ENCODE measurements around the gene CLASRP.

Gene CLASRP

DNA sequence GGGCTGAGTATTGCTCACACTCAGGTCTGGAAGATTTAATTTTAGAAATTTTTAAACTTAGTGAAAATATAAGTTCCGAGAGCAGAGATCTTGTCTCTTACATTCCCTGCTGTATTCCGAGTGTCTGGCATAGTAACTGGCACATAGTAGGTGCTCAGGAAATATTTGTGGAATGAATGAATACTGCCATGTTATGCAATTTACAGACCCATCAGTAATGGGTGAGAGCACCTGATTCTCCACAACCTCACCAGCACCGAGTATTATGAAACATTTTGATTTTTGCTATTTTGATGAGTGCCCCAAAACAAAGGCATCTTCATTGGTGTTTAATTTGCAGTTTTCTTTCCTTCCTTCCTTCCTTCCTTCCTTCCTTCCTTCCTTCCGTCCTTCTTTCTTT, 15.8 kb upstream of the CLASRP start:
- no peak for FAIRE-seq

DNA sequence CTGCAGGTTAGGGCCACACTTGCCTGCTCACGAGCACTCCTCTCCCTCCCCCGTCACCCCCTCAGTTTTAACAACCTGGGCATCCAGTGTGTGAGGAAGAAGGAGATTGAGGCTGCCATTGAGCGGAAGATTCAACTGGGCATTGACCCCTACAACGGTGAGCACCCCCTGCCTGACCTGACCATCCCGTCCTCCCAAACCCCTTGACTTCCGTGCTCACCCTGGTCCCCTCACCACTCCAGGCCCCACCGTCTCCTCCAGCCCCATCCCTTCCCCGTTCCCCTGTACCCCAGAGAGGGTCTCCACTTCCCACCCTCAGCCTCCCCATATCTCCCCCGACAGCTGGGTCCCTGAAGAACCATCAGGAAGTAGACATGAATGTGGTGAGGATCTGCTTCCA, 13.6 kb upstream of the CLASRP start:
- no peak for FAIRE-seq

DNA sequence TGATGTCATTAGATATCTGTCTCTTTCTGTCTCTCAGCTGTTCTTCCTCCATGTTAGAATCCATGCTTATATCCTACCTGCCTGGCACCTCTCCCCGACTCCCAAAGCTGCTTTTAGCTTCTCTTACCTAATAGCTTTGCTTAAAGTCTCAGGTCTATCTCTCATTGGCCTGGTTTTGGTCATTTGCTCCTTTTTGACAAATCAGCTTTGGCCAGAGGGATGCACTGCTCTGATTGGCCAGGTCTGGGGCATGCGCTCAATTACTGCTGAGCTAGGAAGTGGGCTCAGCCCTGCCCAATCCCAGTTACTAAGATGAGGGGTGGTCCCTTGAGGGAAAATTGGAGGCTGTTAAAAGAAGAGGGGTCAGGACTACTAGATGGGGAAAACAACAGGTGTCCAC, 11.5 kb upstream of the CLASRP start:
- no peak for FAIRE-seq

DNA sequence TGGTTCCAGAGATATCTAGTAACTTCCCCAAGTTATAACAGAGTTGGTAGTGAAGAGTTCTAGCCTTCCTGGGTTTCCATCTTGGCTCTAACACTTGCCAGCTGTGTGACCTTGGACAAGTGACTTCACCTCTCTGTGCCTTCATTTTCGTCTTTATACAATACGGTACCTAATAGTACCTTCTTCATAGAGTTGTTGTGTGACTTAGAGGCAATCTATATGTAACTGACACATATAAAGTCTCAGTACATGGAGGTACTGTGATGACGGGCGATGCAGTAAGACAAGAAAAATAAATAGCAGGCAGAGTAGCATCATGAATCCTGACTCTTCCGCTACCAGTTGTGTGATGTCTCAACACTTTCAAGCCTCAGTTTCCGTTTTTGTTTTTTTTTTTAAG, 8.0 kb upstream of the CLASRP start:
- FAIRE-seq, result no peak

DNA sequence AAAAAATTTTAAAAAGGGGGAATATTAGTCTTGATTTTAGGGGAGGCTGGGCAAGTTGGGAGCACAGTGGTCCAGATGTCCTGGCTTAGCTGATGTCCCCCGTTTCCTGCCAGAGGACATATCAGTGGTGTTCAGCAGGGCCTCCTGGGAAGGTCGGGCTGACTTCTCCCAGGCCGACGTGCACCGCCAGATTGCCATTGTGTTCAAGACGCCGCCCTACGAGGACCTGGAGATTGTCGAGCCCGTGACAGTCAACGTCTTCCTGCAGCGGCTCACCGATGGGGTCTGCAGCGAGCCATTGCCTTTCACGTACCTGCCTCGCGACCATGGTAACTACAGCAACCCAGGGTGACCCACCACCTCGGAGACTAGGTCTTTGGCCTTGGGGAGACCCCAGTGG, 6.4 kb upstream of the CLASRP start:
- FAIRE-seq, result no peak

DNA sequence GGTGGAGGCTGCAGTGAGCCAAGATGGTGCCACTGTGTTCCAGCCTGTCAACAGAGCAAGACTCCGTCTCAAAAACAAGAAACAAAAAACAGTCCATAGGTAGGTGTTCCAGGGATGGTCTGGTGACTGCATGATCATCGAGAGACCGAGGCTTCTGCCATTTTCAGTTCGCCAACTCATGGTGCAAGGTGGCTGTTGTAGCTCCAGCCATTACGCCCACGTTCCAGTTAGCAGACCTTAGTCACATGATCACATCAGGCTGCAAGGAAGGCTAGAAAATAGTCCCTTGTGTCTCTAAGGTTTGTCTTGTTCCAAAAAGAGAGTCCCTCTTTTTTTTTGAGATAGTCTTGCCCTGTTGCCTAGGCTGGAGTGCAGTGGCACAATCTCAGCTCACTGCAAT, 3.1 kb upstream of the CLASRP start:
- FAIRE-seq, result no peak

DNA sequence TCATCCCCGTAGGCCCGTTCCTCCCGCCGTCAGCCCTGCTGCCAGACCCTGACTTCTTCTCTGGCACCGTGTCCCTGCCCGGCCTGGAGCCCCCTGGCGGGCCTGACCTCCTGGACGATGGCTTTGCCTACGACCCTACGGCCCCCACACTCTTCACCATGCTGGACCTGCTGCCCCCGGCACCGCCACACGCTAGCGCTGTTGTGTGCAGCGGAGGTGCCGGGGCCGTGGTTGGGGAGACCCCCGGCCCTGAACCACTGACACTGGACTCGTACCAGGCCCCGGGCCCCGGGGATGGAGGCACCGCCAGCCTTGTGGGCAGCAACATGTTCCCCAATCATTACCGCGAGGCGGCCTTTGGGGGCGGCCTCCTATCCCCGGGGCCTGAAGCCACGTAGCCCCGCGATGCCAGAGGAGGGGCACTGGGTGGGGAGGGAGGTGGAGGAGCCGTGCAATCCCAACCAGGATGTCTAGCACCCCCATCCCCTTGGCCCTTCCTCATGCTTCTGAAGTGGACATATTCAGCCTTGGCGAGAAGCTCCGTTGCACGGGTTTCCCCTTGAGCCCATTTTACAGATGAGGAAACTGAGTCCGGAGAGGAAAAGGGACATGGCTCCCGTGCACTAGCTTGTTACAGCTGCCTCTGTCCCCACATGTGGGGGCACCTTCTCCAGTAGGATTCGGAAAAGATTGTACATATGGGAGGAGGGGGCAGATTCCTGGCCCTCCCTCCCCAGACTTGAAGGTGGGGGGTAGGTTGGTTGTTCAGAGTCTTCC, 1.3 kb upstream of the CLASRP start:
- FAIRE-seq, result no peak

DNA sequence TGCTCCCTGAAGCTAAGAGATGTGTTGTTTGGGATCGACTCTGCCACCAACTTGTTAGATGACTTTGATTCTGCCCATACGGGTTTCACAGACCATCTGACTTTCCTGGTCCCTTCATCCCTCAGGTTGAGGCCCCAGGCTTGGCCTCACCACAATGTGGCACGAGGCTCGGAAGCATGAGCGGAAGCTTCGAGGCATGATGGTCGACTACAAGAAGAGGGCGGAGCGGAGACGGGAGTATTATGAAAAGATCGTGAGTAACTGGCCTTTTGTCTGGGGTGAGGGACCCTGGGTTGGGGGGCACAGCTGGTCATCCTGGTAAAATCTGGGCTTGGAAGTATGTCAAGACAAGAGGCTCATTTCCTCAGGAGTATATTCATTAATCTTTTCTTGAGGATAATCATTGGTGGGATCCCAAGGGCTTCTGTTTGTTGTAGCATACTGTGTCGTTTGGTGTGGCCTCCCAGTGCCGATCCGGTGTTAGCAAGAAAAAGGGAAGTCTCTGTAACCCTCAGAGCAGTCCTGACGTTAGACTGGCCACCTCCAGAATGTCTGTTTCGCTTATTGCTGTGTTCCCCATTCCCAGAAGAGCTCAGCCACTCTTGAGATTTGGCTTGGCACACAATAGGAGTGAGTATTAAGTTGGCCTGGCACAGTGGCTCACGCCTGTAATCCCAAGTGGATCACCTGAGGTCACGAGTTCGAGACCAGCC, 1.4 kb downstream of the CLASRP start:
- FAIRE-seq, result no peak

DNA sequence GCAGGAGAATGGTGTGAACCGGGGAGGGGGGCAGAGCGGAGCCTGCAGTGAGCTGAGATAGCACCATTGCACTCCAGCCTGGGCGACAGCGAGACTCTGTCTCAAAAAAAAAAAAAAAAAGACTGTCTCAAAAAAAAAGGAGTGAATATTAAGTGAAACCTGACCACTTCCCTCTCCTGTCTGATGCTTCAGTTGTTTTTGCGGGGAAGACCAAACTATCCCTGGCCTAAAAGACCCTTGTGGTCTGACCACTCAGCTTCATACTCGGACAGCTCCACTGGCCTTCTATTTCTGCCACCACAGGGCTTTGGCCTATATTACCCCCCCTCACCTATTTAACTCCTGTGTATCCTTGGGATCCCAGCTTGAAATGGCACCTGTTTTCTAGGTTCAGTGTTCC, 2.3 kb downstream of the CLASRP start:
- FAIRE-seq, result no peak

DNA sequence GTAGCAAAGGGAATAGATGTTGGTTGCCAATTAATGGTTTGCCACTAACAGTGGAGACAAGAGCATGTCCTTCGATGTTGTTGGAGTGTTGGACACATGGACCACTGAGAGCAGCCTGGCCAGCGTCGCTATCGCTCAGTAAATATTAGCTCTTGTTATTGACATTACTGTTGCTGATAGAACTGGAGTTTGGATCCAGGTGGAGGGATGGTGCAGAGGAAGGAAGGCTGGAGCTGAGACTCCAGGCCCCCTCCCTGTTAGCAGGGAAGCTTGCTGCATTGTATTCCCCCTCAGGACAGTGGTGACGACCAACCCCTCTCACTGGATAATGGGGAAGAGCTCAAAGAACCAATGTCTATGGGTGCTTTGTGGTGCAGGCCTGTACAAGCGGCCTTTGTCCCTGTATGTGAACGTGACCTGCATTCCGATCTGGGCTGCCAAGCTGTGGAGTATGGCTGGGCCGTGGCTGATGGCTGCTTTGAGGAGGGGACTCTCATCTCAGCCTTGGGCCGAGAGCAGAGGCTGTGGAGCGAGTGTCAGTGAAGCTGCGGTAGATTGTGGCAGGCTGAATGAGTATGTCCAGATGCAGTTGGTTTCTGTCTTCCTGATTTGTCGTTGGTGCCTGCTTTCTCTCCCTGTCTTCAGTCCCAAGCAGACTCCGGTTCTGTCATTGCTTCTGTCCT, 7.0 kb downstream of the CLASRP start:
- no peak for FAIRE-seq

DNA sequence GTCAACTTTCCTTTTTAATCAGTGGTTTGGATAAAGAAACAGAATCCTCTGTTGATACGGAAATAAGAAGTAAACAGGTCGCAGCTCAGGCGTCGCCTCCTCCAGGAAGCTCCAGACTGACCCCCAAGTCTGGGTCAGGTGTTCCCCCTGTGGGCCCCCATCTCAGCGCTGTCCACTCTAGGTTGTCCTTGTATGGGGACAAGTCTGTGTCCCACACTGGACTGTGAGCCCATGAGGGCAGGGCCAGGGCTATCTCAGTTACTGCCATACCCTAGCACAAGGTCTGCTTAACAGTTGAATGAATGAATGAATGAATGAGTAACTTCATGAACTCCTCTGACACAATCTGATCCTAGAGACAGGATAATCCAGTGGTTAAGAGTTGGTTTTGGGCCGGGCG, 7.5 kb downstream of the CLASRP start:
- no peak for FAIRE-seq

DNA sequence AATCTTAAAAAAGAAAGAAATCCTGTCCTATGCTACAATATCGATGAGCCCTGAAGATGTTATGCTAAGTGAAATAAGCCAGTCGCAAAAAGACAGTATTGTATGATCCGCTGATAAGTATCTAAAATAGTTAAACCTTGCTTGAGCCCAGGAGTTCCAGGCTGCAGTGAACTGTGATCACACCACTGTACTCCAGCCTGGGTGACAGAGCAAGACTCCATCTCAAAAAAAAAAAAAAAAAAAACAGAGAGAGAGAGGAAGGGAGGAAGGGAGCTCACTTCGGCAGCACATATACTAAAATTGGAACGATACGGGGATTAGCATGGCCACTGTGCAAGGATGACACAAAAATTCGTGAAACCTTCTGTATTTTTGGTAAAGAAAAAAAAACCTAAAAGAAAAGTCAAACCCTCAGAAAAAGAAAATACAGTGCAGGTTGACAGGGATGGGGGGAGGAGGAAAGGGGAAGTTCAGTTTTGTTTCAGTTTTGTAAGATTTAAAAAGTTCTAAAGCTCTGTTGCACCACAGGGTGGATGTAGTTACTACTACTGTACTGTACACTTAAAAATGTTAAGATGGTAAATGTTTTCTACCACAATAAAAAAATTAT, 8.4 kb downstream of the CLASRP start:
- FAIRE-seq, result no peak

DNA sequence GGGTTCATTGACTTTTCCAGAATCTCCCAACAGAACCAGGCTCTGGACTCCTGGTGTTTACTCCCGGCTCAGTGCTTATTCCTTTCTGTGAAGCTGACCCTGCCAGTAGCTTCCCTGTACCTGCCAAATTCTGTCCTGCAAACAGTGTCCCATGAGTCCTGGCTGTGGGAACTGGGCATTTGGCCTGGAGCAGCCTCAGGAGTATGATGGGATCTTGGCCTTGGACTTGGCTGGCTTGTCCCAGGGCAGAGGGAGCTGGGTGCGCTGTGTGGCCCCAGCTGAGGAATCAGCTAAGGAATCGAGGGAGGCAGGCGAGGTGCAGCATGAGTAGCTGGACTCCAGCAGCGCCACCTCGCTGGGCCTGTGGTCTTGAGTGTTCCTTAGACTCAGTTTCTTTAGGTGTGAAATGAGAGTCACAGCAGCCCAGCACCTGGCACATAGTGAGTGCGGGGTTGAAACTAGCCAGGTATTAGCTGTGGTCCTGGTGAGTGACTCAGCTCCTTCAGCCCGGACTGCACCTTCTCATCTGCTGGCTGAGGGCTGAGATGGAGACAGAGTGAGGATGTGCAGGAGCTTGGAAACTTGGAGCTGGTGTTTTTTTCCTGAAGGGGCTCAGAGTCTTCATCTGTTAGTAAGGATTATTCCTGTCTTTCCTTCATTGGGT, 10.4 kb downstream of the CLASRP start:
- no peak for FAIRE-seq

DNA sequence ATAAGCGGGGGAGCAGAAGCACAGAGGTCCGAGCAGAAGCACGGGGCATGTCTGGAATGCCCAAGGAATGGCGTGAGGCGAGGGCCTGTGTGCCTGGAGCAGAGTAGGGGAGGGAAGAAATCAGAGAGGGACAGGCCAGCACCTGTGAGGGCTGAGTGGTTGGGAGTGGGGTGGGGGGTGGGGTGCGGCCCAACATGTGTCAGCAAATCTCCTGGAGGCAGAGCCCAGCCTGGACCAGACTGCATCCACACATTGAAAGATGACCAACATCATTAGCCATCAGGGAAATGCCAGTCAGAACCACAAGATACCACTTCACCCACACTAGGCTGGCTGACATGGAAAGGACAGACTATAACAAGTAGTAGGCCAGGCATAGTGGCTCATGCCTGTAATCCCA, 11.2 kb downstream of the CLASRP start:
- FAIRE-seq, result no peak

DNA sequence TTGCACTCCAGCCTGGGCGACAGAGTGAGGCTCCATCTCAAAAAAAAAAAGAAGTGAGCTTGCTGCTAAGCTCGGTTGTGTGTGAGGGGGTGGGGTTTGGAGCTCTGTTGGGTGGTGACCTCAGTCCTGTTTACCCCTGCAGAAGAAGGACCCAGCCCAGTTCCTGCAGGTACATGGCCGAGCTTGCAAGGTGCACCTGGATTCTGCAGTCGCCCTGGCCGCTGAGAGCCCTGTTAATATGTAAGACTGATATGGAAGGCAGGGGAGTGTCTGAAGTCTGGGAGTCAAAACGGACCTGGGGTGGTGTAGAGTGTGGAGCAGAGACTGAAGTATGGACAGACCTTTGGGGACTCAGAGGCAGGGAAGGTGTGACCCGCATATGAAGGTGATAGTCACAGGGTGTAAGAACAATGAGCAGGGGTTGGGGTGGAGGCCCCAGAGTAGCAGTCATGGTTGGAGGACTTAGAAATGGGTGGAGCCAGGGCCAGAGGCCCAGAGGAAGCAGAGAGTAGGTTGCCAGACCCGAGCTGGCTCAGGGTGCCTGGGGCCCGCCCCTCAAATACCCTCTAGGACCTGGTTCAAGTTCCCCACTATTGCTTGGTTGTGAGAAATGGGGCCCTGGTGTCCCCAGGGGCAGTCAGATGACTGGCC, 13.2 kb downstream of the CLASRP start:
- no peak for FAIRE-seq

DNA sequence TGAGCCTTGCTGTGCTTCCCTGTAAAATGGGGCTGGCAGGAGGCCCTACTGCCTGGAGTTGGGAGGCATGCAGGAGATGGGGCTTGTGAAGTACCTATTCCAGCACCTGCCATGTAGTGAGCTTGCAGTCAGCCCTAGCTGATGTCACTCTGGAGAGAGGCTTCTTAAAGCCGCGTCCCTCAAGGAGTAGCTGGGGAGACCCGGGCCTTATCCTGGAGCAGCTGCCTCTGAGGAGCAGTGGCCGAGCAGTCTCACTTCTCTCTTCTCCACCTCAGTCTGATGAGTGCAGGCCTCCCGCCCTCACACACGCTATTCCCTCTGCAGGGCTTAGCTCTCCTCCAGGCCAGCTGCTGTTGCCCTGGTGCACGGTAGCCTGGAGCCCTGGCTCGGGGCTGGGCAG, 18.0 kb downstream of the CLASRP start:
- no peak for FAIRE-seq

DNA sequence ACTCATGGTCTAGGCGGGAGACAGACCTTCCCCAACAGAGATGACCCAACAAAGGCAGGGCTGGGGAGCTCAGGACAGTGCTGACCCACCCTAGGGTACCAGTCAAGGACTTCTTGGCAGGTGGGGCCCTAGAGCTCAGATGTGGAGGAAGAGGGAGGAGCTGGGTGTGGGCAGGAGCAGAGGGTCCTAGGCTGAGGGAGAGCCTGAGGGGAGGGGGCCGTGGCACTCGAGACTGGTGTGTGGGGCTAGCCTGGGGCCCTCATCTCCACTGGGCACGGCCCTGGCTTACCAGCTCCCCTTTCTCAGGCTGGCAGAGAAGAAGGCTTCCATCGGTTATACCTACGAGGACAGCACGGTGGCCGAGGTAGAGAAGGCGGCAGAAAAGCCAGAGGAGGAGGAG, 18.6 kb downstream of the CLASRP start:
- FAIRE-seq, result no peak

DNA sequence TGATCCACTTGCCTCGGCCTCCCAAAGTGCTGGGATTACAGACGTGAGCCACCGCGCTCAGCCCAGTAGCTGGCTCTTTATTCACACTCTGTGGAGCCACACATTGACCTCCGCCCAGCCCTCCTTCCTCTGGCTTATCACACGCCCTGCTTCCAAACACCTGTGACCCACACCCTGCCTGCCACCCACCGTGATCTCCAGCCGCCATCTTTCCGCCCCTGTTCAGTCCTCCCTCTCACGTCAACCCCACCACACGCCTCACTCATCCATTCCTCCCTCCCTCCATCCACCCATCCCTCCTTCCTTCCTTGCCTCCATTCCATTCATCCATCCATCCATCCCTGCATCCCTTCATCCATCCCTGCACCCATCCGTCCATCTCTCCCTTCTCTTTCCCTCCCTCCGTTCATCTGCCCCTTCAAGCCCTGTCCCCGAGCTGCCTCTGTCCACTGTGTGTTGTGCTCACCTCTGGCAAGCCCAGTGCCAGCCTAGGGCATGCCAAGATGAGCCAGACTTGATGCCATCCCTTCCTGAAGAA, 19.8 kb downstream of the CLASRP start:
- FAIRE-seq, result no peak

DNA sequence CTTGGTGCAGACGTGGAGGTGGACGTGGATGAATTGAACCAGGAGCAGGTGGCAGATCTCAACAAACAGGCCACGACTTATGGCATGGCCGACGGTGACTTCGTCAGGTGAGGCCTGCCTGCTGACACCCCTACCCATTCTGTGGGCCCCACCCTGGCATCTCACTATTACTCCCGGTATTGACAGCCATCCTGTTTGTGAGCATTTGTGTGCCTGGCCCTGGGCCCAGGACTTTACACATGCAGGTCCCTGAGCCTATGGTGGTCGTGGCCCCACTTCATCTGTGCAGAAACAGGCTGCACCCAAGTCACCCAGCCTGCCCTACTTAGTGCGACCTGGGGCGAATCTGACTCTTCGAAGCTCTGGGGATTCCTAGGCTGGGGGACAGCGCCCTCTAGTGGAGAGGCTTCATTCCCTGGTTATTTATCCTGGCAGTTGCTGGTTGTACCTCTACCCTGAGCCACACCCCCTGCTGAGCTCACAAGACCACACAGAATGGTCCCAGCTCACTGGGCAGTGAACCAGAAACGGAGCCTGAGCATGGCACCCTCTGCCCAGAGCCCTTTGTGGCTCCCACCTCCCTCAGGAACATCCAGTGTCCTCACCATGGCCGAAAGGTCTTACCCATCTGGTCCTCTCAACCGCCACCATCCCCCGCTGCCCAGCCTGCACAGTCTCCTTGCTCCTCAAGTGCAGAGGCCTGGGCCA, 20.6 kb downstream of the CLASRP start:
- no peak for FAIRE-seq

DNA sequence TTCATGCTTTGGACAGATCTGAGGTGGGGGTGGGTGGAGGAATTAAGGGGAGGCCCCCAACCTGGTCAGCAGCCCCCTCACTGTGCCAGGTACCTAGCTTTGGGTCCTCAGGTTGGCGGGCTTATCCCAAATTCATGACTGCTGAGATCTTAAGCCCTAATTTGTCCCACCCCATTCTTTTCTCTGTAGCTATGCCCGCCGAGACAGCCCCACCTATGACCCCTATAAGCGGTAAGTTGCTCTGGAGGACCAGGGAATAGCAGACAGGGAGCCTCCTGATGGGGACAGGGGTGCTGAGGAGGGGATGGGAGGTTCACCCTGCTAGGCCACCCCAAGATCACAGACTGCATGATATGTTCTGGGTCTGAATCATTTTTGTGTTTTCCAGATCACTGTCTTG, 23.1 kb downstream of the CLASRP start:
- FAIRE-seq, result no peak
